HT-29 (cell line): ENCODE results near the gene FRZB. TPM values are rescaled to one million over a fixed set of nuclear protein-coding genes. Genes with fewer than 3 reads are reported as not detected.

Source experiments
- DNase-seq: peaks from one replicate; pipeline ENCODE4 v3.0.0-alpha.2; 2015; ENCODE audit warnings: low spot score
- total RNA-seq: library from RNA; depleted of rRNA; stranded (reverse); fragments of >200 nt; shearing (Covaris generic); gene quantifications from 2 replicates; pipeline ENCODE4 v1.2.3, GENCODE V29; 2014

The FRZB gene
- total RNA-seq, 1 experiment from 2014 or later = 0.15 TPM

GRCh38 chr2:182845794-182846417 lies 20.5 kb downstream of the FRZB start:
- DNase-seq = no peak

DNA sequence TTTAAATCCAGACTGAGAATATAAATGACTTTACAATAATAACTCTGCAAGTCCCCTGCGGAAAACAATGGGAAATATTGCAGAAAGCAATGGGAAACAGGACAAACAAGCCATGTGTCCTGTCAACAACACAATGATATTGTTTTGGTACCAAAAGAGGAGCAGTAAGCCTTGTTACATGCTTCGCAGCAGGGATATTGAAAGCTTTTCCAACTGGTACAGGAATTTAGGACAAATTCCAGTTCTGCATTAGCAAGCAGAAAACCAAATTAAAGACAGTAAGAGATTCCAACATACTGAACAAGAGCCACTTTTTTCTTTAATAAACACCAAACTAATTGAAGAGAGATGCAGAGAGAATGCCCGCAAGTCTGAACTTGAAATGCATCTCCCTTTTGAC lies 30.0 kb downstream of the FRZB start:
- no peak for DNase-seq

- DNase-seq = no peak
Measured at GRCh38 chr2:182834293-182834692, 32.1 kb downstream of the FRZB start.

DNA sequence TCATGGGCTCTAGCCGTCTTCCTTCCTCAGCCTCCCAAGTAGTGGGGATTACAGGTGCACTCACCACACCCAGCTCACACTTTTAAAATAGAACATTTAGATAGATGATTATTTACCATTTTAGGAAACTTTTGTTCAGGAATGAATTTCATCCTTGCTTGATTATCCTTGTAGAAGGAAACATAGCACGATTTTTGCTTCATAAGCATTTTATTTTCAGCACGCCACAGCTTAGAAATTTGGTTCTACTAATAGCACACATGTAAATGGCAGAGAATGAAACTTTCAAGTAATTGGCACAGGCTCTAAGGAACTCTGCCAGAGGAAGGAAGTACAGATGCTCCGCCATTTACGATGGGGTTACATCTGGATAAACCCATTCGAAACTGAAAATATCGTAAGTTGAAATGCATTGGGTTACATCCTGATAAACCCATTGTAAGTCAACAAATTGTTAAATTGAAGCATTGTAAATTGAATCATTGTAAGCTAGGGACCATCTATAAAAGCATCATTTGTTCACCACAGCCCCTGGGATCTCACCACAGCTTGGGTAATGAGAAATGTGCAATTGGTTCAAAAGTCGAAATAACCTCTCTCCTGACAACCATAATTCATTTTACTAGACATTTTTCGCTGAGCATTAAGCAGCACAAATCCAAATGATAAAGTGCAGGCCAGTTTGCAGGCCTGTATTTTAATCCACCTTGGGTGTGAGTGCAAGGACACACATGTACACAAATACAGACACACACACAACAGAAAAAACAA lies 33.2 kb downstream of the FRZB start:
- no peak for DNase-seq

GRCh38 chr2:182831921-182832320 lies 34.5 kb downstream of the FRZB start:
- no peak for DNase-seq

DNA sequence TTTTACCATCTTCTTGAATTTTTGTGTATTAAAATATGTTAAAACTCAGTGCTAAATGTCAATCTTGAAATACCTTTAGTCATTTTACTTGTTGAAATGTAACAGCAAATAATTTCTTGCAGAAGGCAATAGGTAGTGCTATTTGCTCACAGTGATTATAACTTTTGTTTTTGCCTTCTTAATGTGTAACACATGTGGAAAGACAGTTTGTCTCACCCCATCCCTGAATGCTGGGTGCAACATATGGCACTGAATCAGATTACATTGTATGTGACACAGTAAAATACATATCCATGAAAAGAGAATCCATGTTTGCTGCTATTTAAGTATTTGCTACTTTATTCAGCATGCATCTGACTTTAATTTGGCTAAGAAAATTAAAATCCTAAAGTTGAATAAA lies 35.3 kb downstream of the FRZB start:
- DNase-seq = no peak

- DNase-seq = no peak
Measured at GRCh38 chr2:182827182-182827879, 39.1 kb downstream of the FRZB start.

DNA sequence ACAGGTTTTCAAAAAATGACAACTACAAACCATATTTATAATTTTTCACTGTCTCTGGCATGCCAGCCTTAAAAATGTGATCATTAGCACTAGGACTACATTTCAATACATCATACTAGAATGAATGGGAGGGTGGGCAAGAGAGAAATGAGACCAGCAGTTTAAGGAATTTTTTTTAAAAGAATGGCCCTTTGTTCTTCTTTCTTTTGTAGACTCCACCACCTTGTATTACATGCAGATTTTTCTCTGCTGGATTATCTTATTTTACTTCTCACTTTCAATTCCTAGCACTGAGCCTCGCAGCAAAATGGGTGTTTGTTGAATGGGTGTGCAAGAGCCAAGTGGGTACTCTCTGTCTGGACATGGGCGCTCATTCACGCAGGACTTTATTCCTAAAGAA lies 39.9 kb downstream of the FRZB start:
- no peak for DNase-seq

DNA sequence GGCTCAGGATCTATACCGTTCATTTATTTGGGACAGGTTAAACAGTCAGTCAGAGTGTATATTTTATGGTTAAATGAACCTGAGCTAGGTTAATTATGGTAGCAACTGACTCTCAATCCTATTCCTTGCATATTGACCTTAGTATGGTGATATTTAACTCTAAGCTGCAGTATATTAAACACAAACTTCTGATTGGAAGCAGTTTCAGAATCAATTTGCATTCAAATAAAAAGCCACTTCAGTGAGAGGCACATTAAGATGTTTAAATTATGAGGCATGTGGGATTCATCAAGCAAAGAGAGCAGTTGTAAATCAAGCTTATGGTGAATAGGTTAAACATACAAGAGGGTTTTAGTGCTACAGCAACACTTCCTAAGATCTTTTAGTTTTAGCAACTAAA lies 40.4 kb downstream of the FRZB start:
- no peak for DNase-seq

DNA sequence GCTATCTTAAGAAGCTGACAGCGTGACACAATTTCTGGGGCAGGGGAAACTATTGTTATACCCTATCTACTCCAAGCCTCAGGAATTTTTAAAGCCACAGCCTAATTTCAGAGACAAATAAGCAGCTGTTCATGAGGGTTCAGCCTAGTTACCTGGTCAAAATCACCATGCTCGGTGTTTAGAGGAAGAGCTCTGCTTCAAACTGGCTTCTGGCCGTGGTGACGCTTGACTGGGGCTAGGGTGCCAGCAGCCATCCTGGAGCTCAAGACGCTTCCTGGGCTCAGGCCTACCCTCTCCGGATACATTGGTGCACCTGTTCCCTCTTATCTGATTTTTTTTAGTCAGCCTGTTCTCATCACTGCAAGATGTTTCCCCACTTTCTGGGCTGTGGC lies 41.7 kb downstream of the FRZB start:
- peak; percentile 50 for DNase-seq

DNA sequence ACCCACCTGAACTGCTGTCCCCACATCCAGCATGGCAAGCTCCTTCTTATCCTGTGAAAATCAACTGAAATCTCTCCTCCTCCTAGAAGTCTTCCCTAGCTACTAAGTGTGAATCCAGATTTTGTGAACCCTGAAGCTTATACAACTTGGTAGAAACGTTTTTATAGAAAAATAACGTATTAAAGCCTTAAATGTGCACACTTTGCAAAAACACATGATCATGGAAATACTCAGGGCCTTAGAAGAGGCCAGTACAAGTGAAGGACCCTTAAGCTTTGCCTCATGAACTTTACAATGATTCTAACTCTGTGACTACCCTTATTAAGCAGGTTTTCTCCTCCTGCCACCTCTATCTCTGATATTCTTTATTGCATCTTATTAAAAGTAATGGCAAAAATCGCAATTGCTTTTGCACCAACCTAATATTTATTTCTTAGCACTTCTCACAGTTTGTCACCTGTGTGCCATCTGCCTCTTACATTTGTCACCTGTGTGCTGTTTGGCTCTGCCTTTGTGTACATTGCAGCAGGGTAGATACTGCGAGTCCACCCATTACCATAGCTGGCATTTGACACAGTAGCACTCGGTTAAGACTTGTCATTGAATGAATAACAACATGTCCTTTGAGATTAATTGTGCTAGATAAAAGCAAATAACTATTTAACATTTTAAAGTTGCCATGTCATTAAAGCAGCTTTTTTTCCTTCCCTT lies 42.2 kb downstream of the FRZB start:
- DNase-seq = peak; percentile 76

DNA sequence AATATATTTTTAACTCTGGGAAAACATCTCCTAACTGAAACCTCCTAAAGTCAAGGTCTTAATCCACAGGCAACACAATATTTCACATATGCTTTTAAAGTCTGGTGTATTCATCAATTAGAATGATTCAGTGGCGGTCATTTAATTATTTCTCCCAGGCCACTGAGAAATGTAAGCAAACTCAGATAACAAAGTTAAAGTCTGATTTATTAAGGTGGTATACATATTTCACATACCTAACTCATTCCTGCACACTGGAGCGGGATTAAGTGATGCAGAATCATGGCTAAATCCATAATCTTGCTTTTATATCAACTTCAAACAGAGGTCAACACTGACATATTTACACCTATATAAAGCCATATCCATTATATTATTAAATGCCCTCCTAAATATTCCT lies 43.7 kb downstream of the FRZB start:
- DNase-seq = no peak

DNA sequence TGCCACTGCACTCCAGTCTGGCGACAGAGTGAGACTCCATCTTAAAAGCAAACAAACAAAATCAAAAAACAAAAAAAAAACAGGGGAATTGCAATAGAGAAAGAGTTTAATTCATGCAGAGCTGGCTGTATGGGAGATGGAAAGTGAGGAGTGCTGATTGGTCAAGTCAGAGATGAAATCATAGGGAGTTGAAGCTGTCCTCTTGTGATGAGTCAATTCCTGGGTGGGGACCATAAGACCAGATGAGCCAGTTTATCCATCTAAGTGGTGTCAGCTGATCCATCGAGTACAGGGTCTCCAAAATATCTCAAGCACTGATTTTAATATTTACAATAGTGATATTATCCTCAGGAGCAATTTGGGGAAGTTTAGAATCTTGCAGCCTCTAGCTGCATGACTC lies 45.3 kb downstream of the FRZB start:
- no peak for DNase-seq

- no peak for DNase-seq
Measured at GRCh38 chr2:182819412-182819811, 47.0 kb downstream of the FRZB start.

DNA sequence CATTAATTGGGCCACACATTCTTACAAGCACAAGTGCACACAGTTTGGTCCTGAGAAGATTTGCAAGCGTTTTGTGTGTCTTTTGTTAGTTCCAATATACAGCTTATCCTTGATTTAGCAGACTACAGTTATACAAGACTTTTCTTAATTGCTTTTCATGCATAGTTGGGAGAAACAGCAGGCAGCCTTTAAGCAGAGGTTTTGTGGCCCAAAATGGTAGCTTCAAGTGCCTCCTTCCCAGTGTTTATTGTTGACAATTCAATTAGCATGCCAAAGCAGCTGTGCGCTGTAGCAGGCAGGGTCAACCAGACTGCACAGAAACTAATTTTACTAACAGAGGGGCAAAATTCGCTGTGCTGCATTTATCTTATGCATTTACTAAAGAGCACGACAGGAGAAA lies 47.5 kb downstream of the FRZB start:
- DNase-seq = no peak

DNA sequence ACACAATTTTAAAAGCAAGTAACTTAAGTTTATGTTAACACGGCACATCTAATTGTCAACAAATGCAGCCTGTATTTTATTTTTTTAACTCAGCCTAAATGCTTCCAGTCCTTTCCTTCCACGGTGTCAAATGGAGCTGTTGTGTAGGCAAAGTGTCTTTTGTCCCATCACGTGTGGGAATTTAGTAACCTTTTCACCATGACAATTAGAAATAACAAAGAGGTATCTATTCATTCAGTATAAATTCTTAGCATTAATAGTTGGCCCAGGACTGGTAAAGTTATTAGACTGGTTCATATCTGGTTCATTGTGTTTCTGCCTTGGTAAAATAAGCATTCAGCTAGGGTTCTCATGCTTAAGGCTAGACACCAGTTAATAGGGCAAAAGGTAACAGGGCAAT lies 47.9 kb downstream of the FRZB start:
- no peak for DNase-seq

DNA sequence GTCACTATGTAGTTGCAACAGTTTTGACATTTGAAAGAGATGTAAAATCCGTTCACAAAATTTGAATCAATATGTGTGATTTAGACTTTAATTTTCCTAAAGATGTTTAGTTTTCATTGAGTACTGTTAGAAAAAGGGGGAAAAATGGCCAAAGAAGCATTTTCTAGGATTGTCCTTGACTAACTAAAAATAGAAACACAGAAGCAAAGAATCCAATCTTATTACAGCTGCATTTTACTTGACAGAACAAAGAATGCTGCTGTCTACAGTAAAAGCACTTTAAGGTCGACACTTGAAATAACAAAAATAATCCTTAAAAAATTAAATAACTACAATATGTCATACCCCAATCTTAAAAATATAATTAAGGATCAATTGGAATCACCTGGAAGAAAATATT lies 48.9 kb downstream of the FRZB start:
- DNase-seq = no peak

GRCh38 chr2:182816866-182817265 lies 49.6 kb downstream of the FRZB start:
- no peak for DNase-seq

DNA sequence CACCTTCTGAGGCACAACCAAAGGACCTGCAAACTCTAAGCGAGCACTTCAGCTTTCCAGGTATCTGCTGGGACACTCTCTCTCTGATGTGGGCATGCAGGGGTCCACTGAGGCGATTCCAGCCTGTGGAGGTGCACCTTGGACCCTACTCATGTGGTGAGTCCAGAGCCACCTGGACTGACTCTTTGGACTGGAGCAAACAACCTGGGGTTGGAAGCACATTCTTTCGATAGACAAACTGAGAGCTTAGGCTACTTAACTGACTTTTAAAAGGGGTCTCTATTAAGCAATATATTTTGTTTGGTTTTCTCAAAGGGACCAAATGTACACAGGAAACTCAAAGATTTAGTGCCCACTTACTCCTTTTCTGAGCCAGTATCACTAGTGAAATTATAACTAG lies 51.6 kb downstream of the FRZB start:
- DNase-seq = no peak

DNA sequence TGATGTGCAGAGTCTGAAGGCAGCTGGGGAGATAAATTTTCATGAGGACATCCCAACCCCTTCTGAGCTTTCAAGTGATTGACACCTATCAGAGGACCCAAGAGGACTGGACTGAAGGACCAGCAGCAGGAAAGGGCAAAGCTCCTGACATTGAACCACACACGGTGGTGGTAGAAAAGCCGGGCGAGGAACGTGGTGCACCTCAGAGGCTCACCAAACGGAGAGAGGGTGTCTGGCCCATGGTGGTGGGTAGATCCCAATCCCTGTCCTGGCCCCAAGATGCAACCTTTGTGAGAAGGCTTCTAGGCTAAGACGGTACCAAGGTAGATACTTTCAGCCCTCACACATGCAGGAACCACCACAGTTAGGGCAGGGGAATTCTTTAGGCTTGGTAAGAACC lies 52.1 kb downstream of the FRZB start:
- no peak for DNase-seq

- DNase-seq = no peak
Measured at GRCh38 chr2:182810087-182810486, 56.4 kb downstream of the FRZB start.

GRCh38 chr2:182807319-182807718 lies 59.1 kb downstream of the FRZB start:
- DNase-seq = no peak
